Inflammatory macrophage (primary cell): ENCODE data around the gene ZSCAN4.

Experiments used
- DNase-seq, 2 donors: peaks; one replicate each; pipeline ENCODE4 v3.0.0-alpha.2; 2020 to 2022
- total RNA-seq, 18 experiments: gene quantifications; one replicate each; lab custom pipeline; 2026; ENCODE audit warnings: mixed read lengths in 6 of 18, inconsistent platforms in 2 of 18; lab: John Stamatoyannopoulos, UW

The ZSCAN4 gene
- total RNA-seq = 0 to 0.07 (median 0) reads per million in 18 experiments

DNA sequence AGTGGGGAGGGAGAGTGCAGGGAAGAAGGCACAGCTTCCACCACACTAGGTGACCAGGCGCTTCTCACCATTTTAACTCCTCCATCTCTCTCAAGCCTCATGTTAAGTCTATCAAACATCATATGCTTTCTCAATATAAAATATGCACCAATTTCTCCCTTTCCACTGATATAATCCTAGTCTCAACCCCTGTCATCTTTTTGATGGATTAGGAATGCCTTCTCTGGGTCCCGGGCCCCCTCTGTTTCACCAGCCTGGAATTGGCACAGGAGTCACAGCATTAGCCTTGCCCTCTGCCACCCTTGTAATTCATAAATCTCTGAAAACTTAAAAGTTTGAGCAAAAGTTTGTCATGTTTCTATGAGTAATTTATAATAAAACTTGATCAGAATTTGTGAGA lies at the start of gene ZSCAN4:
ZSCAN4 (plus strand) TSS at position 301 of the 400 bp plus-strand sequence. CDS start 7,211 bp downstream, outside the sequence.
- no peak for DNase-seq

- DNase-seq = no peak
These were observed 47.9 kb upstream of the ZSCAN4 start for GRCh38 chr19:57620673-57621348.

DNA sequence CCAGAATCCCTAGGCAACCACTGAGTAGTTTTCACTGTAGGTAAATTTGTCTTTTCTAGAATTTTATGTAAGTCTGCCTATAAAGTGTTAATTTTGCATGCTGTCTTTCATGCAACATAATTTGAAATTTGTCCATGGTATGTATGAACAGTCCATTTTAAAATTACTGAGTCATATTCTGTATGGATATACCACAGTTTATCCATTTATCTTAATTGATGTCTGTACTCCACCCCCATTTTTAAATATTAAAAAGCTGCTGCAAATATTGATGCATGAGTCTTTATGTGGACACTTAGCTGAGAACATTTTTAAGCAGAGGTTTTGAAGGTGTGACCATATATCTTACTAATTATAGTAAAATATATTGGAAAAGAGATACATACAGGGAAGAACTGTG lies 45.6 kb upstream of the ZSCAN4 start:
- no peak for DNase-seq

DNA sequence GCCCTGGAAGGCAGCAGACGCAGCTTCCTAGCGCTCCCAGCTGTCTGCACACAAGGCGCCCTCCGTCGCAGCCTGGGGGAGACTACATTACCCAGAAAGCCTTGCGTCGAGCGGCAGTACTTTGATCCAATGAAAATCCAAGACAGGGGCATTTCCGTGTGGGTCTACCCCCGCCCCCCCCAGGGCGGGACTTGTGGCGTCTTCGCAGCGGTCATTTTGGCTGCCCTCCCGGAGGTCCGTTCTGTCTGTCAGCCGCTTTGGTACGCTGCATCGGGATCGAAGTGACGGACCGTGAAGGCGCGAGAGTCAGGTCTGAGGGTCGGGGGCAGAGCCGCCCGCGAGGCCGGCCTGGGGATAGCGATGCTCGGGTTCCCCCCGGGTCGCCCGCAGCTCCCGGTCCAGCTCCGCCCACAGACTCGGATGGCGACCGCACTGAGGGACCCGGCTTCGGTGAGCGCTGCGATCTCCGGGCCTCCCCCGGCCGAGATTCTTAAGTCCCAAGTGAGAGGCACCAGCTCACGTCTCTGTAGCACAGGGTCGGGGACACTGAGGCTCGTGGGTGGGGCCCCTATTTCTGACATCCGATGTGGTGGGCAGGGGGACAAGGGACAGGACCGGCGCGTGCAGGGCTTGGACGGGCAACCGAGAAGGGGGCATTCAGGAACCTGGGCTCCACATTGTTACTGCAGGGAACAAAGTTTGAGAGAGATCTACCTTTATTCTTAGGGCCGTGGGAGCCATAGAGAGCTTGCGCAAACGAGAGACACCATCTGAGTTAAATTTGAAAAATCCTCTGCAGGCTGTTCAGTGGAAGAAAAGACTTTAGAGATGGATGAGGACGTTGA lies 35.5 kb upstream of the ZSCAN4 start, which contains the start of gene ZNF211:
ZNF211 (plus strand) TSS at position 182 of the 845 bp plus-strand sequence; CDS start at position 361, 179 bp downstream.
- DNase-seq = peak; percentile 96

GRCh38 chr19:57633832-57634131 lies 35.0 kb upstream of the ZSCAN4 start:
- no peak for DNase-seq

DNA sequence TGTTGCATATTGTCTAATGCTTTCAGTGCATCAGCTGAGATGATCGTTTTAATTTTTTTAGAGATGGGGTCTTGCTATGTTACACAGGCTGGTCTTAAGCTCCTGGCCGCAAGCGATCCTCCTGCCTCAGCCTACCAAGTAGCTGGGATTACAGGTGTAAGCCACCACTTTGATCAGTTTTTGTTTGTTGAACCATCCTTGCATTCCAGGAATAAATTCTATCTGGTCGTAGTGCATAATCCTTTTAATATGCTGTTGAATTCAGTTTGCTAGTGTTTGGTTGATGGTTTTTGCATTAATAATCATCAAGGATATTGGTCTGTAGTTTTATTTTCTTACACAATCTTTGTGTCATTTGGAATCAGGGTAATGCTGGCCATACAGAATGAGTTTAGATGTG lies 31.4 kb upstream of the ZSCAN4 start:
- no peak for DNase-seq

DNA sequence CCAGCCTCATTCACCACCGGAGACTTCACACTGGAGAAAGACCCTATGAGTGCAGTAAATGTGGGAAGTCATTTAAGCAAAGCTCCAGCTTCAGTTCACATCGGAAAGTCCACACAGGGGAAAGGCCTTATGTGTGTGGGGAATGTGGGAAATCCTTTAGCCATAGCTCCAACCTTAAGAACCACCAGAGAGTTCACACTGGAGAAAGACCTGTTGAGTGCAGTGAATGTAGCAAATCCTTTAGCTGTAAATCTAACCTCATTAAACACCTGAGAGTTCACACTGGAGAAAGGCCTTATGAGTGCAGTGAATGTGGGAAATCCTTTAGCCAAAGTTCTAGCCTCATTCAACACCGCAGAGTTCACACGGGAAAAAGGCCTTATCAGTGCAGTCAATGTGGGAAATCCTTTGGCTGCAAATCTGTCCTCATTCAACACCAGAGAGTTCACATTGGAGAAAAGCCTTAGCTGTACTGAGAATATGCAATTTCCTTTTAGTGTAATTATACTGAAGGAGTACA lies 27.0 kb upstream of the ZSCAN4 start:
- DNase-seq = no peak

DNA sequence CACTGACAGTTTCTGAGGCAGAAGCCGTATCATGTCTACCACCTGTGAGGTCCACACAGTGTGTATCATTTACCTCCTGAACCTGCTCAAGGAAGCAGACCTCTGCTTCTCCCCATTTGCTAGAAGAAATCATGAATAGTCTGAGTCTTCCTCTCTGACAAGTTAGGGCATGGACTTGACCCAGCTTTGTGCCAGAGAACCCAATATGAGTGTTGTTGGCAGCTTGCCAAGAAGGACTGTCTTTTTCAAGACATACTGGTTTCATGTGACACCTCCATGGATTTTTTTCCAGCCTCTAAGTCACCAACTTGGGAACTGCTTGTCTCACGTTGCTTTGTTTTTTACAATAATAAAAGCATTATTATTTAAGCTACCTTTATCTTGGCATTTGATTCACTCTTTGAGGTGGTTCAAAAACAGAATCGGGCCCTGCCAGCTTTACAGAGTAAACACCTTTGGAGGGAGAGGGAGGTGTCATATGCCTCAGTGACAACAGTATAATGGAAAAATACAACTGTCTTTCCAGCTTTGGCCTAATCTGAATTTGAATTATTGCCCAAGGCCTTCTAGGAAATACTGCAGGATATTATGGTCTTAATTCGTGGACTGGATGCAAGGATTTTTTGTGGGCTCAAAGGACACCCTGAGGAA lies 26.2 kb upstream of the ZSCAN4 start:
- no peak for DNase-seq

DNA sequence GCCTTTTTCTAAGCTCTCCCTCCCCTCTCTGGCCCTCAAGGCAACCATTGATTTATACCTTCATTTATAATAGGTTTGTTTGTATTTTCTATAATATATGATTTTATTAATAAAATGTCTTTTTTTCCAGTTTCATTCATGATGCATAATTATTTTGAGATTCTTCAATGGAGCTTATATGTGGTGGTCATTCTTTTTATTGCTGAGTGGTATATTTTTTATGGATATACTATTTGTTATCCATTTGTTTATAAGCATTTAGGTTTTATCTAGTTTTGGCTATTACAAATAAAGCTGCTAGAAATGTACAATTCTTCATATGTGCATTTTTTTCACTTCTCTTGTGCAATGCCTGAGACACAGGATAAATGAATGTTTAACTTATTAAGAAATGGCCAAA lies 25.0 kb upstream of the ZSCAN4 start:
- DNase-seq = no peak

DNA sequence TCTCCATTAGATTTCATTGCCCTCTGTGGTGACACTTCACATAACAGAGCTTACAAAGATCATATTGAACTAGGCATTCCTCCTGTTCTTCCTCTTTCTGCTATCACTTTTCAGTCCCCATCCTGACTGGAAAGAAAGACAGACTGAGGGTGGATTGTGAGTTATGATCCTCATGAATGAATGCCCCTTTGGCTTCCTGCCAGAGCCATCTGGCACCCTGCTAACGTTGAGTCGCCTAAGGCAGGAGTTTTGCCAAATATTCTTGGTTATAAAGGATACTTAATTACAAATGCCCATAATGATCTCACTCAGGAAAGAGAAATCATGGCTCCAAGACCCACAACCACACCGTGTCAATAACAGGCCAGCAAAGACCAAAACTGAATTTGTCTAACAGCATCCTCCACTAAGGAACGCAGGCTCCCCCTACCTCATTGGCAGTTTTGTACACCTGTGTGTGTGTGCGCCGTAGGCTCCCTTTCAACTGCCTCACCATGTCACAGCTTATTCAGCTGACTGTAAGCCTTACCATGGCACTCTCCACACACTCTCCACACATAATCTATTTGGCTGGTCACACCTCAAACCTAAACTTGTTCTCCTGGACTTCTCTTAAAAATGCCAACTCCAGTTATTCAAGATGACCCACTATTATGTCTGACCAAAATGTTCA lies 20.3 kb upstream of the ZSCAN4 start:
- DNase-seq = no peak

GRCh38 chr19:57651654-57651996 lies 17.1 kb upstream of the ZSCAN4 start:
- no peak for DNase-seq

GRCh38 chr19:57653689-57654088 lies 15.0 kb upstream of the ZSCAN4 start:
- DNase-seq = no peak

- no peak for DNase-seq
These were observed 13.3 kb upstream of the ZSCAN4 start for GRCh38 chr19:57655443-57655842.

- no peak for DNase-seq
These were observed 12.4 kb upstream of the ZSCAN4 start for GRCh38 chr19:57656346-57656745.

DNA sequence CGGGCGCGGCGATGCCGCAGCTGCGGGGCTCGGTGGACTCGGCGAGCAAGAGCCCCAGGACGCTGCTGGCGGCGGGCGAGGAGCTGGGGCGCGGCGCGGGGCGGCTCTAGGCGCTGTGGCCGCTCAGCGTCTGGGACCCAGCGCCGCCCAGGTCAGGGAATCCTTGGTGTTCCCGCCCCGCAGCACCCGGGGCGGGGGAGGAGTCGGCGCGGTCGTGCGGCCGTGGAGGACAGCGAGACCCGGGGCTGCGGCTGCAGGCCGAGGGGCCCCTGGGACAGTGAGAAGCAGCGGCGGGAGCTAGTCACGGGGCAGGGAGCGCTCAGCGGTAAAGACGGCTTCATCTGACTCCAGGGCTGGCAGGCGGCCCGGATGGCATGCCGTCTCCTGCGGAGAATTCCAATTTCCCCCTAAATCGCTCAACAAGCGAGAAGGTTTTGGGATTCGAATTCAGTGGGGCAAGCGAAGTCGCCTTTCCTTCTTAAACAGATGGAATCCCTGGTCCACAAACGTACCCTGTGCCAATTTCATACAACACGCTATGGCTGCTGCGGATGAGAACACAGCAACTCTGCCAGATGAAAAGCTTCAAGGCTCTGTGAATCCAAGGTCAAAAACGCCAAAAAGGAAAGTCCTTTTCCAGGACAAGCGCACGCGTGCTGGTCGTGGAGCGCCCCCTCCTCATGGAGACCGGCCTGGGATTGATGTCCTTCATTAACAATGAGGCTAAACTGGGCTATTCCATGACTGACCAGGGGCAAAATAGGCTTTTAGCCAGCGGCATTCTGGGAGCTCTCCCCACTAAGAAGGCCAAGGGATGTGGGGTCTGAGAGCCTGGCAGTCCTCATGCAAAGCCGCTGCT lies 4.2 kb upstream of the ZSCAN4 start:
- DNase-seq = peak in 1 of 2 donors; percentile 0

DNA sequence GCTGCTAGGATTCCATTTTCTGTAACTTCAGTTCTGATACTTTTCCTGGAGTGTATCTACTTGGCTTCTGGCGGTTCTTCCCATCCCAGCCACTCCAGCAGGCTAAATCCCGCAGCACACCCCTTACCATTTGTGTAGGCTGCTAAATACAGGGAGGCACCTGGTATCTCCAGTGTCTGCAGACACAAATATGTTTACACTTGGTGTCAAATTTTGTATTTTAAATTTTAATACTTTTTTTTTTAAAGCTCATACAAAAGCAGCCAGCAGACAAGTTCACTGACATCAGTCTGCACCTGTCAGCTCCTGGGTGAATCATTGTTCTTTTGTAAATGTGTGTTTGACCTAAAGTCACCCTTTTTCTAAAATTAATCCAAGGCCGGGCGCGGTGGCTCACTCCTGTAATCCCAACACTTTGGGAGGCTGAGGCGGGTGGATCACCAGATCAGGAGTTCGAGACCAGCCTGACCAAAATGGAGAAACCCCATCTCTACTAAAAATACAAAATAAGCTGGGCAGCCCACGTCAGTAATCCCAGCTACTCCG lies 3.4 kb upstream of the ZSCAN4 start:
- DNase-seq = no peak

- no peak for DNase-seq
These were observed 1.5 kb upstream of the ZSCAN4 start for GRCh38 chr19:57667228-57667627.

DNA sequence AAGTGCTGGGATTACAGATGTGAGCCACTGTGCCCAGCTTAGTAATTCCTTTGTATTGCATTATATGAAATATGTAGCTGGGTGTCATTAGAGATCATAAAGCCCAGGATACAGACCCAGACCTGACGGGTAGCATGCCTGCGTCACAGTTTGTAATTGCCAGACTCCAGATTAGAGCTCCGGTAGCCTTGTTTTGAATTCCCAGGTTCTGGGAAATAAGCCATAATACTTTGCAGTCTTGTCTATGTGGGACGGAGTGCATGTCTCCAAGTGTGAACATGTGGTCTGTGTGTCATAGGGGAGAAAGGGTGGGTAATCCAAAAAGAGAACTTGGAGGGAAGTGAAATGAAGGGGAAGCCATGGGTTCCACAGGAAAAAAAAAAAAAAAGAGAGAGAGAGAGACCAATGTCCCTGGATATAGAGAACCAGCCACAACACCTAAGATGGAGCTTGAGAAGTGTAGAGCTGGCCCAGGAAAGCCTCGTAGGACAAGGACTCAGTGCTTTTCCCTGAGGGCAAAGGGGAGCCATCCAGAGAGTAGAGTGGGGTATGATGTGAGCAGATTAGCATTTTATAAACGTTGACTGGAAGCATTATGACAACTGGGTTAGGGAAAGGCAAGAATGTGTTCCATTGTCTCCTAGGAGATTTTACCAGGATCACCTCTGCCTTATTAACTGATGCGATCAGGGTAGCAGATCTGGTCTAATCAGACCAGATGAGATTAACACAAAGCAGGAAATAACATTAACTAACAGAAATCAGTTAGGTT lies 2.6 kb downstream of the ZSCAN4 start:
- DNase-seq = no peak

DNA sequence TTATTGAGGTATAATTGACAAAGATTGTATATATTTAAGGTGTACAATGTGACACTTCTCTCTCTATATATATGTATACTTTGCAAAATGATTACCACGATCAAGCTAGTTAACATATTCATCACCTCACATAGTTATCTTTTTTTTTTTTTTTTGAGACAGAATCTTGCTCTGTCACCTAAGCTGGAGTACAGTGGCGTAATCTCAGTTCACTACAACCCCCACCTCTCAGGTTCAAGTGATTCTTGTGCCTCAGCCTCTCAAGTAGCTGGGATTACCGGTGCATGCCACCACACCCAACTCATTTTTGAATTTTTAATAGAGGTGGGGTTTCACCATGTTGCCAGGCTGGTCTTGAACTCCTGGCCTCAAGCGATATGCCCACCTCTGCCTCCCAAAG lies 3.7 kb downstream of the ZSCAN4 start:
- no peak for DNase-seq

- DNase-seq = no peak
These were observed 7.1 kb downstream of the ZSCAN4 start for GRCh38 chr19:57675881-57676280.
